Stimulated activated CD8-positive, alpha-beta memory T cell treated with anti-CD3 and anti-CD28 coated beads, Interleukin-12 subunit alpha, Interleukin-12 subunit beta, amount 100 ng/mL, for 24 hours (primary cell): ENCODE data around the gene ROCK2.
"Not testable (repeated sequence)": the region's sequence is repeated elsewhere in the genome, so short reads cannot be mapped to it uniquely, and the experiment has no call there.

Source experiments
- DNase-seq: peaks from one replicate; pipeline ENCODE4 v3.0.0-alpha.2; 2020; ENCODE audit errors: extremely low read depth

Gene ROCK2

GRCh38 chr2:11340717-11341116 lies 3.7 kb downstream of the ROCK2 start:
- no peak for DNase-seq

DNA sequence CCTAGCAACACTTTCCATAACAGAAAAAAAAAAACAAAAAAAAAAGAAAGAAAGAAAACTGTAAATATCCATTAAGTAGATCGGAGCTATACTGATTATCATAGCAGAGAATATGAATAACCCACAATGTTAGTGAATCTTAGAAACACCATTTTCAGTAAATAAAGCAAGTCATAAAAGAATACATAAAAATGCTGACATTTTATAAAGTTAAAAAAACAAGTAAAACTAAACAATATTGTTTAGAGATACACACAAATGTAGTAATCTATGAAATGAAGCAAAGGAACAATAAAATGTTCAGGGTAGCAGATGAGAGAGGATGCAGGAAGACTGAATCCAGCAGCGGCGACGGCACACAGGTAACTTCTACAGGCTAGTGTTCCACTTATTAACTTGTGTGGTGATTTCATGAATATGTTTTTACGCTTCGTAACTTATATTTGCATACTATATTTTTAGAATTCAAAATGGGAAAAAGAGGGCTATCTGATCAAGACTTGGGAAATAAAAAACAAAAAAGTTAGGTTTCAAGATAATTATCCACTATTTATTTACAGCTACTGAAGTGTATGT lies 4.8 kb downstream of the ROCK2 start:
- no peak for DNase-seq

DNA sequence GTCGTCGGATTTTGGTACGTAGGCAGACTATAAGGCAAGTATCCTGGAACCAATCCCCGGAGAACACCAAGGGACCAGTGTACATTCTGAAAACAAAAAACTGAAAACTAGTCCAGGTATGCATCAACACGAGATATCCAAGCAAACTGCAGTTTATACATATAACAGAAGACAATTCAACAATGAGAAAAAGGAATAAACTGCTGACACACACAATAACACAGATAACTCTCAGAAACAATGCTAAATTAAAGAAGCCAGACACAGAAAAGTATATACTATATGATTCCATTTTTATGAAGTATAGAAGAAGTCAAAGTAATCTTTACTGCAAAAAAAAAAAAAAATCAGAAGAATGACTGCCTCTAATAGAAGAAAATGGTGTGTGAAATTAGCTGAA lies 5.9 kb downstream of the ROCK2 start:
- DNase-seq = no peak

DNA sequence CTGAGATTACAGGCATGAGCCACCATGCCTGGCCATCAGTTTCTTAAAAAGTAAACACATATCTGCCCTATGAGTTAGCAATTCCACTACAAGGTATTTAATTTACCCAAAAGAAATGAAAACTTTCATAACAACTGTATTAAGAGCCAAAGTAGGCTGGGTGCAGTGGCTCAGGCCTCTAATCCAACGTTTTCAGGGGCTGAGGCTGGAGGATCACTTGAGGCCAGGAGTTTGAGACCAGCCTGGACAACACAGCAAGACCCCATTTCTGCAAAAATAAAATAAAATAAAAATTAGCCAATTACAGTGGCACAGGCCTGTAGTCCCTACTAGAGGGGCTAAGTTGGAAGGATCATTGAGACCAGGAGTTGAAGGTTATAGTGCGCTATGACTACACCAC lies 6.5 kb downstream of the ROCK2 start:
- no peak for DNase-seq

DNA sequence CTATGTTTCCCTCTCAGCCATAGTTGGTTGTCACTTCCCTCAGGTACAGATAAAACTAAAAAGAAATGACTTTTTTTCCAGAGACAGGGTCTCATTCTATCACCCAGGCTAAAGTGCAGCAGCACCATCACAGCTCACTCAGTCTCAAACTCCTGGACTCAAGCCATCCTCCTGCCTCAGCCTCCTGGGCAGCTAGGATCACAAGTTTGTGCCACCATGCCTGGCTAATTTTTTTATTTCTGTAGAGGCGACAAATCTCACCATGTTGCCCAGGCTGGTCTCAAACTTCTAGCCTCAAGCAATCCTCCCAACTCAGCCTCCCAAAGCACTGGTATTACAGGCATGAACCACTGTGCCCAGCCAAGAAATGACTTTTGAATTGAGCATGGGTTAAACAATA lies 8.2 kb downstream of the ROCK2 start:
- DNase-seq = no peak

GRCh38 chr2:11333427-11334183 lies 10.8 kb downstream of the ROCK2 start:
- no peak for DNase-seq

DNA sequence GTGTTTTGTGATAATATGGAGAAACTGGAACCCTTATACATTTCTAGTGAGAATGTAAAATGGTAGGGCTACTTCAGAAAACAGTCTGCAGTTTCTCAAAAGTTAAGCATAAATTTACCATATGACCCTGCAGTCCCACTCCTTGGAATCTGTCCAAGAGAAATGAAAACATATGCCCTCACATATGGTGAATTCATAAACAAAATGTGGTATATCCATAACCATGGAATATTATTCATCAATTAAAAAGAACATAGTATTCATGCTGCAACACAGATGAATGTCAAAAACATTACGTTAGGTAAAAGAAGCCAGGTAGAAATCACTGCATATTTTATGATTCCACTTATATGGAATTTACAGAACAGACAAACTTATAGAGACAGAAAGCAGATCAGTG lies 11.8 kb downstream of the ROCK2 start:
- DNase-seq = no peak

DNA sequence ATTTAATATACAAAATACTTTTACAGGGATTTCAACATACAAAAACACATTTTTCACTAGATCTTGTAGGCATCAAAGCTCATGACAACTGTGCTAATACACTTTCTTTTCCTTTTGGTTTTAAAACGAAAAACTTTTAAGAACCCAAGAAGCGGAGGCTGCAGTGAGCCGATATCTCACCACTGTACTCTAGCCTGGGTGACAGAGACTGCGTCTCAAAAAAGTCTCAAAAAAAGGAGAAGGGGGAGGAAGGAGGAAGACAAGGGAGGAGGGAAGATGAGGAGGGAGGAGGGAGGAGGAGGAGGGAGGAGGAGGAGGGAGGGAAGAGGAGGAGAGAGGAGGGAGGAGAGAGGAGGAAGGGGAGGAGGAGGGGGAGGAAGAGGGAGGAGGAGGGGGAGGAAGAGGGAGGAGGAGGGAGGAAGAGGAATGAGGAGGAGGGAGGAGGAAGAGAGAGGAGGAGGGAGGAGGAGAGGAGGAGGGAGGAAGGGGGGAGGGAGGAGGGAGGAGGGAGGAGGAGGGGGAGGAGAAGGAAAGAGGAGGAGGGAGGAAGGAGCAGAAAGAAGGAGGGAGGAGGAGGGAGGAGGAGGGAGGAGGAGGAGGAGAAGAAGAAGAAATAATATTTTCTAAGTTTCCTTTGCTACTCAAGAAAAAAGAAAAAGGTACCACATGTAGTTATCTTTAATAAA lies 13.8 kb downstream of the ROCK2 start:
- DNase-seq = no peak

GRCh38 chr2:11329776-11330175 lies 14.7 kb downstream of the ROCK2 start:
- no peak for DNase-seq

GRCh38 chr2:11328522-11328921 lies 15.9 kb downstream of the ROCK2 start:
- not testable (repeated sequence) for DNase-seq

DNA sequence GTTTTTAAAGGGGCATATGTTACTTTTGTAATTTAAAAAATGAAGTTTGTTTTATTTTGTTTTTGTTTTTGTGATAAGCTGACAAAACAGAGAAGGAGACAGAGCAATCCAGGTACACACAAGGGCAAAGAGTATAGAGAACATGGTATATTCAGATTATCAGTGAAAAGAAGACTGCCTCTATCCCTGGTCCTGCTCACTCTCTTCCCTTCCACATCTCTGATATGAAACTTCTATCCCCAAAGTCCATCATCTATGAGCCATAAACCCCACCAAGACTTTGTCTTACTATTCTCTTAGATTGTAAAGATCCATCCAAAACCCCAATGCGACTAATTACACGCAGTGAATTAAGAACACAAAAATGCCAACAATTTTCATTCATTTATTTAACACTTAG lies 16.6 kb downstream of the ROCK2 start:
- DNase-seq = no peak

GRCh38 chr2:11326677-11327211 lies 17.7 kb downstream of the ROCK2 start:
- no peak for DNase-seq

GRCh38 chr2:11325961-11326676 lies 18.3 kb downstream of the ROCK2 start:
- DNase-seq = no peak

DNA sequence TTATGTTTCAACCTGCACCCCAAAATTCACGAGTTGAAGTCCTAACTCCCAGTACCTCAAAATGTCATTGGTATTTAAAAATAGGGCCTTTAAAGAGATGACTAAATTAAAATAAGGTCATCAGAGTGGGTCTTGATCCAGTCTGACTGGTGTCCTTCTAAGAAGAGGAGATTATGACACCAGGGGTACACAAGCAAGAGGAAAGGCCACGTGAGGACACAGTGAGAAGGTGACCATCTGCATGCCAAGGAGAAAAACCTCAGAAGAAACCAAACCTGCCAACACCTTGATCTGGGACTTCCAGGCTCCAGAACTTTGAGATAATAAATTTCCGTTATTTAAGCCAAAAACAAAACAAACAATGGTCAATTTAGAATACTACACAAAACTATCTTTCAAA lies 22.6 kb downstream of the ROCK2 start:
- no peak for DNase-seq

DNA sequence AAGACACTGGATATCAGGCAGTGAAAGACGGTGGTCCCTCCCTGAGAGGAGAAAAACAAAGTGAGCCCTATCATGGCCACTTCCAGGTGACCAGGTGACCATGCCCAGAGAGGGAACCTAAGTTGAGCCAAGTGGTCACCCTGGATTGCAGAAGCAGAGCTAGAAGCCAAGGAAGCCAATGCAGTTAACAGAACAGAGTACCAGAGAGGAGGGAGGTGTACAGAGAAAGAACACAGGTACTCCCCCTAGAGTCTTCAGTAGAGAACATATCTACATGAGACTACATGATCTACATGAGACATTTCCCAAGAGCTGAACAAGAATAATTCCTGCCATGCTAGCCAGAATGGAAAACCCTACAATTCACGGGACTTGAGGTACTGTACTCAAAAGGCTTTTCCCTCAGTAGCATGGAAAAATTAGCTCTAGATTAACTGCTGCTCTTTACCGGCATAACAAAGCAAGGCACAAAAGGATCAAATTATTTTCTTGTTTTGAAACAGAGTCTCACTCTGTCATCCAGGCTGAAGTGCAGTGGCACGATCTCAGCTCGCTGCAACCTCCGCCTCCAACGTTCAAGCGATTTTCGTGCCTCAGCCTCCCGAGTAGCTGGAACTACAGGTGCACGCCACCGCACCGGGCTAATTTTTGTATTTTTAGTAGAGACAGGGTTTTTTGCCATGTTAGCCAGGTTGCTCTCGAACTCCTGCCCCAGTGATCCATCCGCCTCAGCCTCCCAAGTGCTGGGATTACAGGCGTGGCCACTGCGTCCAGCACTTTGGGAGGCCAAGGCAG lies 23.5 kb downstream of the ROCK2 start:
- DNase-seq = no peak

- no peak for DNase-seq
Measured at GRCh38 chr2:11319939-11320338, 24.5 kb downstream of the ROCK2 start.

- DNase-seq = no peak
Measured at GRCh38 chr2:11315074-11315705, 29.2 kb downstream of the ROCK2 start.

GRCh38 chr2:11314487-11314886 lies 29.9 kb downstream of the ROCK2 start:
- no peak for DNase-seq

DNA sequence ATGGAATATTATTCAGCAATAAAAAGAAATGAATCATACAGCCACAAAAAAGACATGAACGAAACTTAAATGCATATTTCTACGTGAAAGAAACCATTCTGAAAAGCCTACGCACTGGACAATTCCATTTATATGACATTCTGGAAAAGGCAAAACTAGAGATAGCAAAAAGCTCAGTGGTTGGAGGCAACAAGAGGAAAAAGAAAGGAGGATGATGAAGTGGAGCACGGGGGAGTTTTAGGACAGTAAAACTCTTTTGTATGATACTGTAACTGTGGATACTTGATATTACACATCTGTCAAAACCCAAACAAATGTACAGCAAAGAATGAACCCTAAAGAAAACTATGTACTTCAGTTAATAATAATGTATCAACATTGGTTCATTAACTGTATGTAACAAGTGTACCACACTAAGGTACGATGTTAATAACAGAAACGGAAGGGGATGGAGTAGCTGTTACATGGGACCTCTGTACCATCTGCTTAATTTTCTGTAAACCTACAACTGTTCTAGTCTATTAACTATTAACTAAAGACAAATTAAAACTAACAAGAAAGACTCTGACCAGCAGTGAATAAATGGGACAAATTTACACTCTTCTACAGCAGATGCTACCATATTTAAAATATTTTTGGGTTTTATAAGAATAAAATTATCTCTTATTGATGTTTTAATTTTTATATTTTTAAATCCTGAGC lies 31.5 kb downstream of the ROCK2 start:
- DNase-seq = no peak

DNA sequence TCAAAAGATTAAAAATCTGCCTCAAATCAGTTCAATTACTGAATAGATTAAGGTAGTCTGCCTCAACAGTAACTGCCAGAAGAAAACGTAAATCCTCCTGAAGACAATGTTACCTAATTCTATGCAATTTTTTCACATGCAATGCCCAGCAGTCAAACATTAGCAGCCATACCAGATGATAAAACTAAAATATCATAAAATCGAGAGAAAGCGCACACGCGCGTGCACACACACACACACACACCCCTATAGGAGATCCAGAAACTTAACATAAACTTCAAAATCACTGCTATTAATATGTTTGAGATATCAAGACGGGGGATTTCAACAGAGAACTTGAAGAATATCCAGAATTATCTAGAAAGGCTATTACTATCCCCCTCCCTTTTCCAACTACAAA lies 32.9 kb downstream of the ROCK2 start:
- no peak for DNase-seq
